ENCODE measurements around the gene KCNIP4. TPM values are rescaled to one million over a fixed set of nuclear protein-coding genes. Genes with fewer than 3 reads are reported as not detected.

The KCNIP4 gene
- total RNA-seq, 4 donors from 2014 or later, result 1.3 to 11.1 TPM; not detected in 2

- Histone ChIP-seq H3K9me3 (no peaks in the 10 kb centered on the region), H3K36me3 (no peaks in the 10 kb centered on the region), H3K4me3 (no peak overlapping the region), H3K4me1 (no peaks in the 10 kb centered on the region), H3K27me3 (no peaks in the 10 kb centered on the region), H3K27ac (no peak overlapping the region)
- no peak for TF ChIP-seq CTCF (IDR thresholded peaks at IDR 0.05)
- no peak for TF ChIP-seq POLR2A (IDR thresholded peaks at IDR 0.05)
- no peak for DNase-seq
- intact Hi-C loops (cut with DNase I; ENCODE audit: low total_unique reads), result no loop called here
Observed at GRCh38 chr4:21002976-21003375, 945.6 kb downstream of the KCNIP4 start.

- no peak overlapping the region for H3K27ac ChIP-seq
- H3K36me3 ChIP-seq, result no peaks in the 10 kb centered on the region
- H3K4me1 ChIP-seq, result no peaks in the 10 kb centered on the region
- no peaks in the 10 kb centered on the region for H3K9me3 ChIP-seq
- H3K27me3 ChIP-seq, result no peaks in the 10 kb centered on the region
- no peak for TF ChIP-seq CTCF (IDR thresholded peaks at IDR 0.05)
- no peak for TF ChIP-seq POLR2A (IDR thresholded peaks at IDR 0.05)
- intact Hi-C loops (cut with DNase I; ENCODE audit: low total_unique reads), result no loop called here
- H3K4me3 ChIP-seq, result no peak overlapping the region
- DNase-seq, result no peak
Observed at GRCh38 chr4:21002286-21002685, 946.3 kb downstream of the KCNIP4 start.

GRCh38 chr4:21001490-21001889 is 947.1 kb downstream of the KCNIP4 start:
- Histone ChIP-seq H3K27ac (no peak overlapping the region), H3K4me1 (no peaks in the 10 kb centered on the region), H3K36me3 (no peaks in the 10 kb centered on the region), H3K27me3 (no peaks in the 10 kb centered on the region), H3K4me3 (no peak overlapping the region), H3K9me3 (no peaks in the 10 kb centered on the region)
- TF ChIP-seq POLR2A (IDR thresholded peaks at IDR 0.05) (no peak), CTCF (IDR thresholded peaks at IDR 0.05) (no peak)
- no peak for DNase-seq
- intact Hi-C loops (cut with DNase I; ENCODE audit: low total_unique reads), result no loop called here

GRCh38 chr4:20997886-20998285 is 950.7 kb downstream of the KCNIP4 start:
- TF ChIP-seq CTCF (IDR thresholded peaks at IDR 0.05) (no peak), POLR2A (IDR thresholded peaks at IDR 0.05) (no peak)
- no peak overlapping the region for H3K27ac ChIP-seq
- DNase-seq, result no peak
- H3K27me3 ChIP-seq, result no peaks in the 10 kb centered on the region
- H3K36me3 ChIP-seq, result no peaks in the 10 kb centered on the region
- H3K9me3 ChIP-seq, result no peaks in the 10 kb centered on the region
- H3K4me3 ChIP-seq, result no peak overlapping the region
- no peaks in the 10 kb centered on the region for H3K4me1 ChIP-seq
- intact Hi-C loops (cut with DNase I; ENCODE audit: low total_unique reads), result no loop called here

- Histone ChIP-seq H3K27ac (no peak overlapping the region), H3K9me3 (no peaks in the 10 kb centered on the region), H3K27me3 (no peaks in the 10 kb centered on the region), H3K36me3 (no peaks in the 10 kb centered on the region), H3K4me3 (no peak overlapping the region), H3K4me1 (no peaks in the 10 kb centered on the region)
- intact Hi-C loops (cut with DNase I; ENCODE audit: low total_unique reads), result no loop called here
- TF ChIP-seq CTCF (IDR thresholded peaks at IDR 0.05), result no peak
- no peak for TF ChIP-seq POLR2A (IDR thresholded peaks at IDR 0.05)
- DNase-seq, result no peak
Observed at GRCh38 chr4:20995610-20996009, 953.0 kb downstream of the KCNIP4 start.
